Neutrophil (primary cell): ENCODE measurements around the gene HOXD4.

Experiments
- H3K27ac ChIP-seq: fragments of 200-600 bp; sonication (generic); 2 replicates; pipeline ENCODE4 v1.5.1; 2016; ENCODE audit warnings: mild to moderate bottlenecking, moderate library complexity
- H3K27me3 ChIP-seq: fragments of 200-600 bp; sonication (generic); 2 replicates; pipeline ENCODE4 v1.6.0; 2016; ENCODE audit warnings: mild to moderate bottlenecking
- H3K36me3 ChIP-seq: fragments of 200-600 bp; sonication (generic); 2 replicates; pipeline ENCODE4 v1.5.1; 2017
- H3K4me1 ChIP-seq, 2 experiments: fragments of 200-600 bp in 1 of 2; sonication (generic) in 1 of 2; 1 replicate in 1 of 2; 2 replicates in 1 of 2; pipeline versions ENCODE4 v1.5.1 to v1.6.1; 2013 to 2016; ENCODE audit warnings: low read depth in 1 of 2, low read length in 1 of 2, mild to moderate bottlenecking in 1 of 2, moderate library complexity in 1 of 2; ENCODE audit not compliant: control insufficient read depth in 1 of 2, insufficient read depth in 1 of 2
- H3K4me3 ChIP-seq, 2 experiments: fragments of 200-600 bp in 1 of 2; sonication (generic) in 1 of 2; 1 replicate in 1 of 2; 2 replicates in 1 of 2; pipeline ENCODE4 v1.5.1; 2013 to 2016; ENCODE audit warnings: low read depth in 1 of 2, low read length in 1 of 2, mild to moderate bottlenecking in 1 of 2, moderate library complexity in 1 of 2
- H3K9me3 ChIP-seq: fragments of 200-600 bp; sonication (generic); 2 replicates; pipeline ENCODE4 v1.5.1; 2016
- CTCF ChIP-seq: fragments of 200-600 bp; sonication (generic); IDR thresholded peaks from 2 replicates; pipeline ENCODE4 v1.5.1; 2016; ENCODE audit warnings: antibody characterized with exemption

The HOXD4 gene

GRCh38 chr2:176107731-176108181 lies 43.6 kb upstream of the HOXD4 start:
- H3K4me3 ChIP-seq = no peak overlapping the region
- H3K27ac ChIP-seq = no peak overlapping the region
- no peaks in the 10 kb centered on the region for H3K36me3 ChIP-seq
- peaks cover 100% of the 10 kb centered on the region for H3K27me3 ChIP-seq
- no peaks in the 10 kb centered on the region for H3K9me3 ChIP-seq
- no peak for TF ChIP-seq CTCF
- H3K4me1 ChIP-seq = peaks cover 9 to 22% of the 10 kb centered on the region in 2 experiments

- no peaks in the 10 kb centered on the region for H3K36me3 ChIP-seq
- H3K4me3 ChIP-seq = no peak overlapping the region
- TF ChIP-seq CTCF = no peak
- peaks cover 9 to 20% of the 10 kb centered on the region in 2 experiments for H3K4me1 ChIP-seq
- H3K27me3 ChIP-seq = peaks cover 100% of the 10 kb centered on the region
- H3K9me3 ChIP-seq = no peaks in the 10 kb centered on the region
- no peak overlapping the region for H3K27ac ChIP-seq
These were observed 42.0 kb upstream of the HOXD4 start for GRCh38 chr2:176109192-176109901.

- H3K27ac ChIP-seq = no peak overlapping the region
- H3K27me3 ChIP-seq = peaks cover 100% of the 10 kb centered on the region
- no peaks in the 10 kb centered on the region for H3K36me3 ChIP-seq
- H3K9me3 ChIP-seq = no peaks in the 10 kb centered on the region
- H3K4me3 ChIP-seq = no peak overlapping the region
- no peak for TF ChIP-seq CTCF
- peaks cover 9 to 14% of the 10 kb centered on the region in 2 experiments for H3K4me1 ChIP-seq
These were observed 41.4 kb upstream of the HOXD4 start for GRCh38 chr2:176109946-176110345.

- no peaks in the 10 kb centered on the region for H3K36me3 ChIP-seq
- H3K4me3 ChIP-seq = no peak overlapping the region
- no peak for TF ChIP-seq CTCF
- H3K4me1 ChIP-seq = peaks cover 9 to 14% of the 10 kb centered on the region in 2 experiments
- no peaks in the 10 kb centered on the region for H3K9me3 ChIP-seq
- no peak overlapping the region for H3K27ac ChIP-seq
- H3K27me3 ChIP-seq = peaks cover 100% of the 10 kb centered on the region
These were observed 40.7 kb upstream of the HOXD4 start for GRCh38 chr2:176110415-176111308.

- peaks cover 100% of the 10 kb centered on the region for H3K27me3 ChIP-seq
- peaks cover 9 to 14% of the 10 kb centered on the region in 2 experiments for H3K4me1 ChIP-seq
- TF ChIP-seq CTCF = no peak
- no peaks in the 10 kb centered on the region for H3K9me3 ChIP-seq
- no peak overlapping the region for H3K4me3 ChIP-seq
- H3K36me3 ChIP-seq = no peaks in the 10 kb centered on the region
- H3K27ac ChIP-seq = no peak overlapping the region
These were observed 40.1 kb upstream of the HOXD4 start for GRCh38 chr2:176111309-176111663.
